Thyroid gland (tissue), 4 donors: ENCODE results near the gene ACSM3.

Experiments
- POLR2A ChIP-seq, 2 donors: fragments of 450-650 bp; IDR thresholded peaks; one replicate each; pipeline ENCODE4 v1.6.1; 2017; ENCODE audit warnings: antibody characterized with exemption in 2 of 2, mild to moderate bottlenecking in 2 of 2, moderate library complexity in 1 of 2
- TF ChIP-seq, protein P1 (sequence below), 6 experiments: fragments of 200-600 bp in 3 of 6; fragments of 450-650 bp in 3 of 6; sonication (generic) in 3 of 6; IDR thresholded peaks; one replicate each; pipeline ENCODE4 v1.5.1; 2016 to 2019; ENCODE audit warnings: antibody characterized with exemption in 6 of 6, mild to moderate bottlenecking in 2 of 6, inconsistent platforms in 1 of 6, moderate library complexity in 1 of 6

- TF ChIP-seq, protein P1, sequence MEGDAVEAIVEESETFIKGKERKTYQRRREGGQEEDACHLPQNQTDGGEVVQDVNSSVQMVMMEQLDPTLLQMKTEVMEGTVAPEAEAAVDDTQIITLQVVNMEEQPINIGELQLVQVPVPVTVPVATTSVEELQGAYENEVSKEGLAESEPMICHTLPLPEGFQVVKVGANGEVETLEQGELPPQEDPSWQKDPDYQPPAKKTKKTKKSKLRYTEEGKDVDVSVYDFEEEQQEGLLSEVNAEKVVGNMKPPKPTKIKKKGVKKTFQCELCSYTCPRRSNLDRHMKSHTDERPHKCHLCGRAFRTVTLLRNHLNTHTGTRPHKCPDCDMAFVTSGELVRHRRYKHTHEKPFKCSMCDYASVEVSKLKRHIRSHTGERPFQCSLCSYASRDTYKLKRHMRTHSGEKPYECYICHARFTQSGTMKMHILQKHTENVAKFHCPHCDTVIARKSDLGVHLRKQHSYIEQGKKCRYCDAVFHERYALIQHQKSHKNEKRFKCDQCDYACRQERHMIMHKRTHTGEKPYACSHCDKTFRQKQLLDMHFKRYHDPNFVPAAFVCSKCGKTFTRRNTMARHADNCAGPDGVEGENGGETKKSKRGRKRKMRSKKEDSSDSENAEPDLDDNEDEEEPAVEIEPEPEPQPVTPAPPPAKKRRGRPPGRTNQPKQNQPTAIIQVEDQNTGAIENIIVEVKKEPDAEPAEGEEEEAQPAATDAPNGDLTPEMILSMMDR (IDR thresholded peaks at IDR 0.05) = no peak
- TF ChIP-seq POLR2A (IDR thresholded peaks at IDR 0.05) = no peak
Measured at GRCh38 chr16:20838240-20838639, 74.4 kb downstream of the ACSM3 start.
